Bronchus fibroblast of lung (primary cell): ENCODE results near the gene SPOCK1. TPM values are rescaled to one million over a fixed set of nuclear protein-coding genes. Genes with fewer than 3 reads are reported as not detected.

Experiments
- total RNA-seq: library from RNA; depleted of rRNA; stranded (reverse); fragments of >200 nt; gene quantifications from 2 replicates; pipeline ENCODE4 v1.2.3, GENCODE V29; 2015

Gene SPOCK1
- total RNA-seq, result 1.2 and 1.7 TPM in 2 replicates

DNA sequence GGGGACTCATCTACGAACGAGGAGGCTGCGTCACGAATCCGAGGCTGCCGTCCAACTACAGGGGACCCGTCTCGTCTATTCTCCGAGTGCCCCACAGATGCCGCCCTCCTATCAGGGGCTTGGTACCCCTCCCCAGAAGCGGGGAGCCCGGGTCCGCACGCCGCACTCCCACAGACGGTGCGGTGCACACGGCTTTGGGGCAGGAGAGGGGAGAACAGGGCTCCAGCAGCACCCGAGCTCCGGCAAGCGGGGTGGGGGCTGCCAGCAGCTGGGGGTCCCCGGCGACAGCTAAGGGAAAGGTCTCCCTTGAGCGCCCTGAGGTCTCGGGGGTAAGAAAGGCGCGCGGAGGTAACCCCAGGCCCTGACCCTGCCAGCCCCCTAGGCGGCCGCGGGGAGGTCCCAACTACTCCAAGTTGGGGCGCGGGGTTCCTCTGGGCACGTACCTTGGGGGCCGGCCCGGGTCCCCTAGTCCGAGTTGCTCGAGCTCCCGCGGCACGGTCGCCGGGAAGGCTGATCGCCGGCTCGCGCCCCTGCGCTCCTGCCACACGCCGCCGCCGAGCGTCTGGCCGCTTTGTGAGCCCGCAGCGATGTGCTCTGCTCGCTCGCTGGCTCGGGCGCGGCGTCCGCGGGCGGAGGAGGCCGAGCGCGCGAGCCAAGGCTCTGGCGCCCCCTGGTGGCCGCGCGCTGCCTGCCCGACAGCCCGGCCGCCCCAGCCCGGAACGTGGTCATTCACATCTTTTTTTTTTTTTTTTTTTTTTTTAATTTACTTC, at the start of gene SPOCK1:
Gene SPOCK1, minus strand, starts transcription at position 591 of the 770 bp plus-strand sequence.

Other genes starting within 250 kb of the SPOCK1 start
- gene KLHL3, start 236.8 kb upstream of the SPOCK1 start, total RNA-seq, result 0.67 and 1.0 TPM in 2 replicates